A549 treated with RU486 at 1 μM for 4 hours (cell line): ENCODE data around the gene KCNK13. TPM values are rescaled to one million over a fixed set of nuclear protein-coding genes. Genes with fewer than 3 reads are reported as not detected.

ENCODE experiments used
- total RNA-seq: library from RNA; stranded (reverse); fragments of 200-300 nt; extraction: Qiagen RNA extraction; gene quantifications from 5 replicates; pipeline ENCODE4 v1.2.3, GENCODE V29; 2022; ENCODE audit warnings: low read depth

Gene KCNK13
- total RNA-seq = 0.09 to 0.21 TPM (median 0.13 TPM) in 5 replicates

DNA sequence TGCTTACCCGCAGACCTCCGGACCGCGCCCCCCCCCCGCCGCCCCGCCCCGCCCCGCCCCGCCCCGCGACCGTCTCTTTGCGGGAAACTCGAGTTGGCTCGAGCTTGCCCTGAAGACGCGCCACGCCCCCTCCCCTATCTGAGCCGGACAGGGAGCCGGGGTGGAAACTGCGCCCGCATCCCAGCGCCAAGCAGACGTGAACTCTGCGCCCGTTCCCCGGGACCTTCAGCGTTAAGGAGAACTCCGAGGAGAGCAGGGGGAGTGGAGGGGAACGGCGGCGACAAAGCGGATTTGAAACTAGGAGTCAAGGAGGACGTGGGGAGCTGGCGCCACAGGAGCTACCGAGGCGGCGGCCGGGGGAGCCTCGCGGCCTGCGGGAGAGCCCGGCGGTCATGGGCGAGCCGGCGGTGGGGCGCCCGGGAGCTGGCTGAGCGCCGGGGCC is at the start of gene KCNK13:
KCNK13 (plus strand) TSS at position 310 of the 442 bp plus-strand sequence. CDS start 212 bp downstream, outside the sequence.

Other genes with a start within 250 kb of the KCNK13 start
- gene EFCAB11, start 107.3 kb upstream of the KCNK13 start, total RNA-seq = 10.4 to 13.5 TPM (median 12.5 TPM) in 5 replicates
- 12.4 to 18.9 TPM (median 15.5 TPM) in 5 replicates for gene TDP1, start 106.1 kb upstream of the KCNK13 start, total RNA-seq
- 222 to 393 TPM (median 257 TPM) in 5 replicates for gene PSMC1, start 194.6 kb downstream of the KCNK13 start, total RNA-seq